Thoracic aorta (tissue), 2 donors: Measurements from ENCODE around the gene TIAL1. TPM values are rescaled to one million over a fixed set of nuclear protein-coding genes. Genes with fewer than 3 reads are reported as not detected.

Experiments
- ATAC-seq: fragments of 150-250 bp; one replicate; pipeline ENCODE4 v1.8.0; 2017; ENCODE audit warnings: low read depth; ENCODE audit not compliant: insufficient number of reproducible peaks, low FRiP score
- DNase-seq: peaks from one replicate; pipeline ENCODE4 v3.0.0-alpha.2; 2020; ENCODE audit warnings: low spot score
- H3K27ac ChIP-seq, 2 donors: fragments of 200-600 bp; sonication (generic); 1 replicate in 1 of 2; 2 replicates in 1 of 2; pipeline ENCODE4 v1.5.1; 2016; ENCODE audit warnings: mild to moderate bottlenecking in 2 of 2, moderate library complexity in 2 of 2
- H3K27me3 ChIP-seq: fragments of 200-600 bp; sonication (generic); replicated peaks from 2 replicates; pipeline ENCODE4 v1.6.0; 2016; ENCODE audit warnings: mild to moderate bottlenecking; ENCODE audit not compliant: insufficient read depth
- H3K36me3 ChIP-seq: fragments of 200-600 bp; sonication (generic); one replicate; pipeline ENCODE4 v1.5.1; 2016
- H3K4me1 ChIP-seq, 2 donors: fragments of 200-600 bp; sonication (generic); 1 replicate in 1 of 2; 2 replicates in 1 of 2; pipeline versions ENCODE4 v1.5.1 to v1.6.0; 2016; ENCODE audit warnings: low read depth in 2 of 2, mild to moderate bottlenecking in 1 of 2; ENCODE audit not compliant: control insufficient read depth in 1 of 2
- H3K4me3 ChIP-seq: fragments of 200-600 bp; sonication (generic); 2 replicates; pipeline ENCODE4 v1.5.1; 2016; ENCODE audit warnings: mild to moderate bottlenecking
- H3K9me3 ChIP-seq: fragments of 200-600 bp; sonication (generic); 2 replicates; pipeline ENCODE4 v1.5.1; 2016
- CTCF ChIP-seq: fragments of 200-600 bp; sonication (generic); IDR thresholded peaks from one replicate; pipeline ENCODE4 v1.5.1; 2019; ENCODE audit warnings: antibody characterized with exemption
- total RNA-seq, 2 donors: library from RNA; depleted of rRNA; stranded (reverse); fragments of >200 nt; gene quantifications; one replicate each; pipeline versions ENCODE4 v1.1.0 to v1.2.3, GENCODE V29; 2016

The TIAL1 gene
- total RNA-seq, 2 donors from 2014 or later: 72.4 to 79.5 TPM

GRCh38 chr10:119634219-119634544 is 37.4 kb upstream of the TIAL1 start:
- Histone ChIP-seq H3K27me3 (no peaks in the 10 kb centered on the region), H3K4me1 (no peaks in the 10 kb centered on the region), H3K9me3 (no peaks in the 10 kb centered on the region), H3K36me3 (no peaks in the 10 kb centered on the region), H3K27ac (no peak overlapping the region), H3K4me3 (no peak overlapping the region)
- peak; percentile 31 for ATAC-seq
- no peak for DNase-seq
- no peak for TF ChIP-seq CTCF

- no peaks in the 10 kb centered on the region for H3K36me3 ChIP-seq
- no peaks in the 10 kb centered on the region for H3K4me1 ChIP-seq
- H3K27ac ChIP-seq: no peak overlapping the region
- ATAC-seq (no peak), DNase-seq (no peak)
- no peak for TF ChIP-seq CTCF
- no peaks in the 10 kb centered on the region for H3K27me3 ChIP-seq
- no peak overlapping the region for H3K4me3 ChIP-seq
- H3K9me3 ChIP-seq: no peaks in the 10 kb centered on the region
These were observed 36.9 kb upstream of the TIAL1 start for GRCh38 chr10:119633538-119634218.

- Histone ChIP-seq H3K4me1 (no peaks in the 10 kb centered on the region), H3K27ac (no peak overlapping the region), H3K4me3 (no peak overlapping the region), H3K27me3 (no peaks in the 10 kb centered on the region), H3K9me3 (no peaks in the 10 kb centered on the region), H3K36me3 (no peaks in the 10 kb centered on the region)
- ATAC-seq (no peak), DNase-seq (no peak)
- no peak for TF ChIP-seq CTCF
These were observed 33.5 kb upstream of the TIAL1 start for GRCh38 chr10:119630300-119630699.

GRCh38 chr10:119625570-119626280 is 29.0 kb upstream of the TIAL1 start:
- no peak for ATAC-seq

GRCh38 chr10:119621078-119621384 is 24.3 kb upstream of the TIAL1 start:
- Histone ChIP-seq H3K27me3 (no peaks in the 10 kb centered on the region), H3K4me3 (no peak overlapping the region), H3K36me3 (no peaks in the 10 kb centered on the region), H3K9me3 (no peaks in the 10 kb centered on the region), H3K4me1 (no peaks in the 10 kb centered on the region), H3K27ac (no peak overlapping the region)
- TF ChIP-seq CTCF: no peak
- DNase-seq (no peak), ATAC-seq (no peak)

More at GRCh38 chr10:119625570-119626280, 29.0 kb upstream of the TIAL1 start:
- no peak for DNase-seq
- no peak for TF ChIP-seq CTCF
- Histone ChIP-seq H3K4me1 (no peaks in the 10 kb centered on the region), H3K9me3 (no peaks in the 10 kb centered on the region), H3K36me3 (no peaks in the 10 kb centered on the region), H3K27me3 (no peaks in the 10 kb centered on the region), H3K27ac (no peak overlapping the region), H3K4me3 (no peak overlapping the region)
